Measurements from ENCODE around the gene PRR14. TPM values are rescaled to one million over a fixed set of nuclear protein-coding genes. Genes with fewer than 3 reads are reported as not detected.
A peak's percentile ranks its signal among the peaks of the same experiment; 100 is the strongest.

Gene PRR14
- total and polyA plus RNA-seq, 12 donors = 9.6 to 204 (median 39.3) TPM

DNA sequence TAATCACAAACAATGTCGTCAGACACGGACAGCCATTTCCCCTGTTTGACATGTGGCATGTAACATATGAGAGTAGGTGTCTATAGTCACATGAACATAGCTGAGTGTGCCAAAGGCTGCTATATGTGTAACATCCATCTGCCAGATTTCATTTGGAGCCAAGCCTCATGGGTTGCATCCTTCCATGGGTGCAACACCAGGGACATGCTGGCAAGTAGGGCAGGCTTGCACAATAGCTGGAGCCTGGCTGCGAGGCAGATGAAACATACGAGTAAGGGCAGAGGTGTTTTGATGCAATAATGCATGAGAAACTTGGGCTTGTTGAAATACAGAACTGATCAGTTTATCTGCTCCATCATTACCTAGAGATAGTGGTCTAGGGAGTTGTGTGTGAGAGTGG lies 31.6 kb upstream of the PRR14 start:
- no peaks in the 10 kb centered on the region for H3K36me3 ChIP-seq (replicated peaks in 1 of 2)
- H3K4me1 ChIP-seq (replicated peaks in 1 of 2) = peaks cover 0 to 13% of the 10 kb centered on the region in 2 donors
- no peaks in the 10 kb centered on the region for H3K27me3 ChIP-seq
- intact Hi-C loops (cut with DNase I) = loop anchor here in 1 of 2 donors (10.0 kb wide), 1 partner anchor 54 kb away; no protein-coding TSS in a partner anchor
- DNase-seq = peak in 5 of 7 donors; percentile 36 to 62 (median 52)
- no peaks in the 10 kb centered on the region for H3K9me3 ChIP-seq (replicated peaks in 1 of 3)
- TF ChIP-seq, protein P1, sequence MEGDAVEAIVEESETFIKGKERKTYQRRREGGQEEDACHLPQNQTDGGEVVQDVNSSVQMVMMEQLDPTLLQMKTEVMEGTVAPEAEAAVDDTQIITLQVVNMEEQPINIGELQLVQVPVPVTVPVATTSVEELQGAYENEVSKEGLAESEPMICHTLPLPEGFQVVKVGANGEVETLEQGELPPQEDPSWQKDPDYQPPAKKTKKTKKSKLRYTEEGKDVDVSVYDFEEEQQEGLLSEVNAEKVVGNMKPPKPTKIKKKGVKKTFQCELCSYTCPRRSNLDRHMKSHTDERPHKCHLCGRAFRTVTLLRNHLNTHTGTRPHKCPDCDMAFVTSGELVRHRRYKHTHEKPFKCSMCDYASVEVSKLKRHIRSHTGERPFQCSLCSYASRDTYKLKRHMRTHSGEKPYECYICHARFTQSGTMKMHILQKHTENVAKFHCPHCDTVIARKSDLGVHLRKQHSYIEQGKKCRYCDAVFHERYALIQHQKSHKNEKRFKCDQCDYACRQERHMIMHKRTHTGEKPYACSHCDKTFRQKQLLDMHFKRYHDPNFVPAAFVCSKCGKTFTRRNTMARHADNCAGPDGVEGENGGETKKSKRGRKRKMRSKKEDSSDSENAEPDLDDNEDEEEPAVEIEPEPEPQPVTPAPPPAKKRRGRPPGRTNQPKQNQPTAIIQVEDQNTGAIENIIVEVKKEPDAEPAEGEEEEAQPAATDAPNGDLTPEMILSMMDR (IDR thresholded peaks at IDR 0.05) = no peak
- TF ChIP-seq POLR2A (IDR thresholded peaks at IDR 0.05) = no peak
- H3K4me3 ChIP-seq = no peak overlapping the region
- peak overlapping the region in 3 of 5 donors; percentile 6 to 48 (median 38) for H3K27ac ChIP-seq
- 59 to 79% (median 63%) methylated on average over 4 of the region's 4 CpGs for WGBS, 4 donors

DNA sequence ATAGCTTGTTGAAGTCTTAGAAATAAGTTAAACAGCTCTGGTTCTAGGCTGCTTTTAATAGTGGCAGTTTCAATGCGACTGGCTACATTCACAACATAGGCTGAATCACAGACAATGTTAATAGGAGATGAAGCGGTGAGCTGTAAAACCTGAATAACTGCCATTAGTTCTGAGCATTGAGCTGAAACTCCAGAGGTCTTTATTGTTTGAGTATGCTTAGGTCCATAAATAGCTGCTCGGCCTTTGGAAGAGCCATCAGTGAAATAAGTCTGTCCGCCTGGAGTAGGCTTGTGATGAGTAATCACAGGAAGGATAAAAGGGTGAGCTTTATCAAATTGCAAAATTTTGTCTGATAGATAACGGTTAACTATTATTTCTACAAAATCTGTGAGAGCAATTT lies 31.1 kb upstream of the PRR14 start:
- Histone ChIP-seq H3K36me3 (replicated peaks in 1 of 2) (no peaks in the 10 kb centered on the region), H3K4me1 (replicated peaks in 1 of 2) (peaks cover 0 to 13% of the 10 kb centered on the region in 2 donors), H3K27me3 (no peaks in the 10 kb centered on the region), H3K27ac (peak overlapping the region in 3 of 5 donors; percentile 6 to 48 (median 38)), H3K9me3 (replicated peaks in 1 of 3) (no peaks in the 10 kb centered on the region), H3K4me3 (no peak overlapping the region)
- intact Hi-C loops (cut with DNase I) = loop anchor here in 1 of 2 donors (10.0 kb wide), 2 partner anchors 55 to 165 kb away; no protein-coding TSS in a partner anchor
- peak in 2 of 7 donors; percentile 32 to 43 for DNase-seq
- 41 to 50% (median 44%) methylated on average over 5 of the region's 5 CpGs for WGBS, 4 donors
- no peak for TF ChIP-seq POLR2A (IDR thresholded peaks at IDR 0.05)
- TF ChIP-seq, protein P1 (IDR thresholded peaks at IDR 0.05) = no peak

DNA sequence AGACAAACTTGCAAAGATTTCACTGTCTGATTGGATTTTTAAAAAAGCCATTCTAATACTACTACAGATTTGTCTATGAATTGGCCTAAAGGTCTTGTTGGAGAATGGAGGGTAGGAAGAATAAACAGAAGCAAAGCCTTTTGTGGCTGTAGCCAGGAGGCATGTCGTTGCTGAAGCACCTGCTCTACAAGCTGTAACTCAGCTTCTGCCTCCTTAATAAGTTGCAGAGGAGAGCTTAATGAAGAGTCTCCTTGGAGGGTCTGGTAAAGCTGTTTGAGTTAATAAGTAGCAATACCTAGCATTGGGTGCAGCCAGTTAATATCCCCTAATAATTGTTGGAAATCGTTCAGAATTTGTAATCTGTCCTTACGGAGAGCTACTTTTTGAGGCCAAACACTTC lies 30.6 kb upstream of the PRR14 start:
- H3K9me3 ChIP-seq (replicated peaks in 1 of 3) = no peaks in the 10 kb centered on the region
- 61 to 77% (median 71%) methylated on average over 3 of the region's 3 CpGs for WGBS, 4 donors
- no peak overlapping the region for H3K4me3 ChIP-seq
- H3K27ac ChIP-seq = peak overlapping the region in 2 of 5 donors; percentile 38 to 48
- peaks cover 0 to 13% of the 10 kb centered on the region in 2 donors for H3K4me1 ChIP-seq (replicated peaks in 1 of 2)
- DNase-seq = no peak
- TF ChIP-seq POLR2A (IDR thresholded peaks at IDR 0.05) = no peak
- TF ChIP-seq, protein P1 (IDR thresholded peaks at IDR 0.05) = no peak
- intact Hi-C loops (cut with DNase I) = loop anchor here in 1 of 2 donors (10.0 kb wide), 1 partner anchor 165 kb away; no protein-coding TSS in a partner anchor
- H3K27me3 ChIP-seq = no peaks in the 10 kb centered on the region
- no peaks in the 10 kb centered on the region for H3K36me3 ChIP-seq (replicated peaks in 1 of 2)

DNA sequence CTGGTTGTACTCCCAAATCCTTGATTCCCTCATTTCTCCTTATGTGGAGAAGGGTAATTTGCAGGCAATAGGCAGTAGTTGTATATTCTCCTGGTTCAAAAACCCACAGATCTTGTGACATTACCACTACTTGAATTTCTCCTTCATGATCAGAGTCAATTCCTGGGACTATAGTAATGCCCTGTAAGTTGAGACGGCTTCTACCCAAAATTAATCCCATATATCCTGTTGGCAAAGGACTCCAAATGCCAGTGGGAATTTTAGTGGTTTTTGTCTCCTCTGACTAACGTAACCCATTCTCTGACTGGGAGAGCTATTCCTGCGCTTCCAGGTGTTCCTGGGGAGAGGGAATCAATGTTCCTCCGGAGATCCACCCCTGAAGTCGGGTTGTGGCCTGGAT lies 29.0 kb upstream of the PRR14 start:
- 85 to 88% (median 87%) methylated on average over 5 of the region's 5 CpGs for WGBS, 4 donors
- no peak overlapping the region for H3K4me3 ChIP-seq
- peaks cover 0 to 13% of the 10 kb centered on the region in 2 donors for H3K4me1 ChIP-seq (replicated peaks in 1 of 2)
- TF ChIP-seq, protein P1 (IDR thresholded peaks at IDR 0.05) = no peak
- no peak for TF ChIP-seq POLR2A (IDR thresholded peaks at IDR 0.05)
- H3K27ac ChIP-seq = no peak overlapping the region
- no peak for DNase-seq
- H3K9me3 ChIP-seq (replicated peaks in 1 of 3) = no peaks in the 10 kb centered on the region
- intact Hi-C loops (cut with DNase I) = loop anchor here in 1 of 2 donors (10.0 kb wide), 1 partner anchor 167 kb away; no protein-coding TSS in a partner anchor
- no peaks in the 10 kb centered on the region for H3K27me3 ChIP-seq
- H3K36me3 ChIP-seq (replicated peaks in 1 of 2) = no peaks in the 10 kb centered on the region

Data from adrenal gland (tissue), 12 donors.